ENCODE data around the gene HIGD1C.
"Not testable (repeated sequence)": the region's sequence is repeated elsewhere in the genome, so short reads cannot be mapped to it uniquely, and the experiment has no call there.

HIGD1C gene

GRCh38 chr12:50986966-50987737 lies 34.8 kb downstream of the HIGD1C start:
- DNase-seq = peak in 1 of 2 experiments; percentile 16

GRCh38 chr12:50988051-50988450 lies 35.7 kb downstream of the HIGD1C start:
- no peak for DNase-seq

GRCh38 chr12:50988871-50989270 lies 36.5 kb downstream of the HIGD1C start:
- no peak for DNase-seq

- DNase-seq = no peak
Observed at GRCh38 chr12:50990147-50990727, 37.9 kb downstream of the HIGD1C start.

- no peak for DNase-seq
Observed at GRCh38 chr12:50990791-50991190, 38.4 kb downstream of the HIGD1C start.

- DNase-seq = no peak
Observed at GRCh38 chr12:50991291-50991690, 38.9 kb downstream of the HIGD1C start.

GRCh38 chr12:50992819-50993218 lies 40.5 kb downstream of the HIGD1C start:
- no peak for DNase-seq

GRCh38 chr12:50999093-50999492 lies 46.7 kb downstream of the HIGD1C start:
- DNase-seq = no peak

GRCh38 chr12:51000245-51000644 lies 47.9 kb downstream of the HIGD1C start:
- no peak for DNase-seq

- no peak for DNase-seq
Observed at GRCh38 chr12:51001799-51002198, 49.5 kb downstream of the HIGD1C start.

GRCh38 chr12:51004504-51004903 lies 52.2 kb downstream of the HIGD1C start:
- no peak for DNase-seq

- DNase-seq = no peak
Observed at GRCh38 chr12:51005030-51005429, 52.7 kb downstream of the HIGD1C start.

- DNase-seq = no peak
Observed at GRCh38 chr12:51005671-51006070, 53.3 kb downstream of the HIGD1C start.

- no peak for DNase-seq
Observed at GRCh38 chr12:51008329-51009055, 56.1 kb downstream of the HIGD1C start.

GRCh38 chr12:51009056-51009440 lies 56.7 kb downstream of the HIGD1C start:
- DNase-seq = peak; percentile 30 to 58

- DNase-seq = no peak
Observed at GRCh38 chr12:51011955-51012354, 59.6 kb downstream of the HIGD1C start.

GRCh38 chr12:51012570-51013236 lies 60.4 kb downstream of the HIGD1C start:
- DNase-seq = no peak

- no peak for DNase-seq
Observed at GRCh38 chr12:51013441-51013840, 61.1 kb downstream of the HIGD1C start.

GRCh38 chr12:51014467-51014866 lies 62.1 kb downstream of the HIGD1C start:
- not testable (repeated sequence) for DNase-seq

- DNase-seq = no peak
Observed at GRCh38 chr12:51017452-51017851, 65.1 kb downstream of the HIGD1C start.

- DNase-seq = no peak
Observed at GRCh38 chr12:51018956-51019355, 66.6 kb downstream of the HIGD1C start.

GRCh38 chr12:51019927-51020326 lies 67.6 kb downstream of the HIGD1C start:
- no peak for DNase-seq

Measured in stimulated activated CD4-positive, alpha-beta T cell treated with anti-CD3 and anti-CD28 coated beads, Interleukin-4, amount 100 ng/mL, for 4 hours (primary cell).